ENCODE measurements around the gene EDC4. TPM values are rescaled to one million over a fixed set of nuclear protein-coding genes. Genes with fewer than 3 reads are reported as not detected.

The EDC4 gene
- total and polyA plus RNA-seq, 2 of the 8 experiments (the other 6 are each of a cell fraction or from before 2014, with no cell fraction given): 58.5 to 72.7 TPM

DNA sequence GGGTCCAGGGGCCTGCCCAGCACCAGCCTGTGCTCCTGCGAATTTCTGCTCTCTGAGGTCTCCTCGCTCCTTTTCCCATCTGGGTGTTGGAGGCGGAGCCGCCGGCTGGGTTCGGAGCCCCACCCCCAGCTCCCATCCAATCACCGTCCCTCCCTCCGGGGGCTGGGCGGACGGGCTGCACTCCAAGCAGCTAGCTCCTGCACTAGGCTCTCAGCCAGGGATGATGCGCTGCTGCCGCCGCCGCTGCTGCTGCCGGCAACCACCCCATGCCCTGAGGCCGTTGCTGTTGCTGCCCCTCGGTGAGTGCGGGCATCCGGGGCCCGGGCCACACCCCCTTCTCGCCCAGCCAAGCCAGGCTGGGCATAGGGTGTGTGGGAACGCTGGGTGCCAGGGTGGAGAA is 11.8 kb downstream of the EDC4 start, which contains the start of gene NRN1L (continued):
- TF ChIP-seq, protein P1, sequence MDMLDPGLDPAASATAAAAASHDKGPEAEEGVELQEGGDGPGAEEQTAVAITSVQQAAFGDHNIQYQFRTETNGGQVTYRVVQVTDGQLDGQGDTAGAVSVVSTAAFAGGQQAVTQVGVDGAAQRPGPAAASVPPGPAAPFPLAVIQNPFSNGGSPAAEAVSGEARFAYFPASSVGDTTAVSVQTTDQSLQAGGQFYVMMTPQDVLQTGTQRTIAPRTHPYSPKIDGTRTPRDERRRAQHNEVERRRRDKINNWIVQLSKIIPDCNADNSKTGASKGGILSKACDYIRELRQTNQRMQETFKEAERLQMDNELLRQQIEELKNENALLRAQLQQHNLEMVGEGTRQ (IDR thresholded peaks at IDR 0.05; ENCODE audit: low read length): no peak
- TF ChIP-seq BRCA1 (IDR thresholded peaks at IDR 0.05; ENCODE audit: low read depth, low read length): no peak
- TF ChIP-seq, protein P2, sequence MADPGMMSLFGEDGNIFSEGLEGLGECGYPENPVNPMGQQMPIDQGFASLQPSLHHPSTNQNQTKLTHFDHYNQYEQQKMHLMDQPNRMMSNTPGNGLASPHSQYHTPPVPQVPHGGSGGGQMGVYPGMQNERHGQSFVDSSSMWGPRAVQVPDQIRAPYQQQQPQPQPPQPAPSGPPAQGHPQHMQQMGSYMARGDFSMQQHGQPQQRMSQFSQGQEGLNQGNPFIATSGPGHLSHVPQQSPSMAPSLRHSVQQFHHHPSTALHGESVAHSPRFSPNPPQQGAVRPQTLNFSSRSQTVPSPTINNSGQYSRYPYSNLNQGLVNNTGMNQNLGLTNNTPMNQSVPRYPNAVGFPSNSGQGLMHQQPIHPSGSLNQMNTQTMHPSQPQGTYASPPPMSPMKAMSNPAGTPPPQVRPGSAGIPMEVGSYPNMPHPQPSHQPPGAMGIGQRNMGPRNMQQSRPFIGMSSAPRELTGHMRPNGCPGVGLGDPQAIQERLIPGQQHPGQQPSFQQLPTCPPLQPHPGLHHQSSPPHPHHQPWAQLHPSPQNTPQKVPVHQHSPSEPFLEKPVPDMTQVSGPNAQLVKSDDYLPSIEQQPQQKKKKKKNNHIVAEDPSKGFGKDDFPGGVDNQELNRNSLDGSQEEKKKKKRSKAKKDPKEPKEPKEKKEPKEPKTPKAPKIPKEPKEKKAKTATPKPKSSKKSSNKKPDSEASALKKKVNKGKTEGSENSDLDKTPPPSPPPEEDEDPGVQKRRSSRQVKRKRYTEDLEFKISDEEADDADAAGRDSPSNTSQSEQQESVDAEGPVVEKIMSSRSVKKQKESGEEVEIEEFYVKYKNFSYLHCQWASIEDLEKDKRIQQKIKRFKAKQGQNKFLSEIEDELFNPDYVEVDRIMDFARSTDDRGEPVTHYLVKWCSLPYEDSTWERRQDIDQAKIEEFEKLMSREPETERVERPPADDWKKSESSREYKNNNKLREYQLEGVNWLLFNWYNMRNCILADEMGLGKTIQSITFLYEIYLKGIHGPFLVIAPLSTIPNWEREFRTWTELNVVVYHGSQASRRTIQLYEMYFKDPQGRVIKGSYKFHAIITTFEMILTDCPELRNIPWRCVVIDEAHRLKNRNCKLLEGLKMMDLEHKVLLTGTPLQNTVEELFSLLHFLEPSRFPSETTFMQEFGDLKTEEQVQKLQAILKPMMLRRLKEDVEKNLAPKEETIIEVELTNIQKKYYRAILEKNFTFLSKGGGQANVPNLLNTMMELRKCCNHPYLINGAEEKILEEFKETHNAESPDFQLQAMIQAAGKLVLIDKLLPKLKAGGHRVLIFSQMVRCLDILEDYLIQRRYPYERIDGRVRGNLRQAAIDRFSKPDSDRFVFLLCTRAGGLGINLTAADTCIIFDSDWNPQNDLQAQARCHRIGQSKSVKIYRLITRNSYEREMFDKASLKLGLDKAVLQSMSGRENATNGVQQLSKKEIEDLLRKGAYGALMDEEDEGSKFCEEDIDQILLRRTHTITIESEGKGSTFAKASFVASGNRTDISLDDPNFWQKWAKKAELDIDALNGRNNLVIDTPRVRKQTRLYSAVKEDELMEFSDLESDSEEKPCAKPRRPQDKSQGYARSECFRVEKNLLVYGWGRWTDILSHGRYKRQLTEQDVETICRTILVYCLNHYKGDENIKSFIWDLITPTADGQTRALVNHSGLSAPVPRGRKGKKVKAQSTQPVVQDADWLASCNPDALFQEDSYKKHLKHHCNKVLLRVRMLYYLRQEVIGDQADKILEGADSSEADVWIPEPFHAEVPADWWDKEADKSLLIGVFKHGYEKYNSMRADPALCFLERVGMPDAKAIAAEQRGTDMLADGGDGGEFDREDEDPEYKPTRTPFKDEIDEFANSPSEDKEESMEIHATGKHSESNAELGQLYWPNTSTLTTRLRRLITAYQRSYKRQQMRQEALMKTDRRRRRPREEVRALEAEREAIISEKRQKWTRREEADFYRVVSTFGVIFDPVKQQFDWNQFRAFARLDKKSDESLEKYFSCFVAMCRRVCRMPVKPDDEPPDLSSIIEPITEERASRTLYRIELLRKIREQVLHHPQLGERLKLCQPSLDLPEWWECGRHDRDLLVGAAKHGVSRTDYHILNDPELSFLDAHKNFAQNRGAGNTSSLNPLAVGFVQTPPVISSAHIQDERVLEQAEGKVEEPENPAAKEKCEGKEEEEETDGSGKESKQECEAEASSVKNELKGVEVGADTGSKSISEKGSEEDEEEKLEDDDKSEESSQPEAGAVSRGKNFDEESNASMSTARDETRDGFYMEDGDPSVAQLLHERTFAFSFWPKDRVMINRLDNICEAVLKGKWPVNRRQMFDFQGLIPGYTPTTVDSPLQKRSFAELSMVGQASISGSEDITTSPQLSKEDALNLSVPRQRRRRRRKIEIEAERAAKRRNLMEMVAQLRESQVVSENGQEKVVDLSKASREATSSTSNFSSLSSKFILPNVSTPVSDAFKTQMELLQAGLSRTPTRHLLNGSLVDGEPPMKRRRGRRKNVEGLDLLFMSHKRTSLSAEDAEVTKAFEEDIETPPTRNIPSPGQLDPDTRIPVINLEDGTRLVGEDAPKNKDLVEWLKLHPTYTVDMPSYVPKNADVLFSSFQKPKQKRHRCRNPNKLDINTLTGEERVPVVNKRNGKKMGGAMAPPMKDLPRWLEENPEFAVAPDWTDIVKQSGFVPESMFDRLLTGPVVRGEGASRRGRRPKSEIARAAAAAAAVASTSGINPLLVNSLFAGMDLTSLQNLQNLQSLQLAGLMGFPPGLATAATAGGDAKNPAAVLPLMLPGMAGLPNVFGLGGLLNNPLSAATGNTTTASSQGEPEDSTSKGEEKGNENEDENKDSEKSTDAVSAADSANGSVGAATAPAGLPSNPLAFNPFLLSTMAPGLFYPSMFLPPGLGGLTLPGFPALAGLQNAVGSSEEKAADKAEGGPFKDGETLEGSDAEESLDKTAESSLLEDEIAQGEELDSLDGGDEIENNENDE (IDR thresholded peaks at IDR 0.05; ENCODE audit: insufficient replicate concordance, low read length): no peak
- TF ChIP-seq FOSL1 (IDR thresholded peaks at IDR 0.05; ENCODE audit: insufficient read depth, low read depth, low read length): no peak
- TF ChIP-seq CHD1 (IDR thresholded peaks at IDR 0.05; ENCODE audit: low read depth, low read length): no peak
- no peak for TF ChIP-seq KDM4A (IDR thresholded peaks at IDR 0.05; ENCODE audit: low read depth, low read length, severe bottlenecking)
- TF ChIP-seq MAX (IDR thresholded peaks at IDR 0.05): 0 out of 2 replicates have a peak, but pooled peaks have one; percentile 13
- no peak for TF ChIP-seq HDAC2 (IDR thresholded peaks at IDR 0.05; ENCODE audit: borderline replicate concordance in 1 of 2, low read depth in 2 of 2, low read length in 2 of 2)
- no peak for TF ChIP-seq GABPA (IDR thresholded peaks at IDR 0.05; ENCODE audit: borderline replicate concordance, insufficient read depth, low read length)
- TF ChIP-seq POU5F1 (IDR thresholded peaks at IDR 0.05; ENCODE audit: low read depth, low read length): no peak

Measured in H1 (cell line).